ENCODE data around the gene FURIN.
"Not testable (repeated sequence)": the region's sequence is repeated elsewhere in the genome, so short reads cannot be mapped to it uniquely, and the experiment has no call there.

The FURIN gene

GRCh38 chr15:90866161-90866715 is 2.1 kb upstream of the FURIN start:
- Histone ChIP-seq H3K4me1 (ENCODE audit: control insufficient read depth, insufficient read depth, low read length) (no peaks in the 10 kb centered on the region), H3K27ac (ENCODE audit: low read depth, low read length) (no peak overlapping the region), H3K4me3 (ENCODE audit: low read length) (no peak overlapping the region)

GRCh38 chr15:90866800-90867199 is 1.6 kb upstream of the FURIN start:
- Histone ChIP-seq H3K27ac (ENCODE audit: low read depth, low read length) (no peak overlapping the region), H3K27me3 (ENCODE audit: control insufficient read depth, insufficient read depth, low read length) (no peaks in the 10 kb centered on the region), H3K36me3 (ENCODE audit: control insufficient read depth, insufficient read depth, low read length) (no peaks in the 10 kb centered on the region), H3K4me3 (ENCODE audit: low read length) (no peak overlapping the region), H3K9ac (ENCODE audit: low read length) (no peak overlapping the region), H3K4me1 (ENCODE audit: control insufficient read depth, insufficient read depth, low read length) (no peaks in the 10 kb centered on the region)

More at GRCh38 chr15:90866161-90866715, 2.1 kb upstream of the FURIN start:
- no peak overlapping the region for H3K9ac ChIP-seq (ENCODE audit: low read length)
- no peaks in the 10 kb centered on the region for H3K27me3 ChIP-seq (ENCODE audit: control insufficient read depth, insufficient read depth, low read length)
- no peaks in the 10 kb centered on the region for H3K36me3 ChIP-seq (ENCODE audit: control insufficient read depth, insufficient read depth, low read length)

- Histone ChIP-seq H3K27me3 (ENCODE audit: control insufficient read depth, insufficient read depth, low read length) (no peaks in the 10 kb centered on the region), H3K36me3 (ENCODE audit: control insufficient read depth, insufficient read depth, low read length) (no peaks in the 10 kb centered on the region), H3K4me3 (ENCODE audit: low read length) (no peak overlapping the region), H3K9ac (ENCODE audit: low read length) (no peak overlapping the region), H3K4me1 (ENCODE audit: control insufficient read depth, insufficient read depth, low read length) (peaks cover 11% of the 10 kb centered on the region), H3K27ac (ENCODE audit: low read depth, low read length) (no peak overlapping the region)
Measured at GRCh38 chr15:90869140-90869541, 753 bp downstream of the FURIN start.

GRCh38 chr15:90869601-90870353 is 1.4 kb downstream of the FURIN start:
- Histone ChIP-seq H3K9ac (ENCODE audit: low read length) (no peak overlapping the region), H3K4me1 (ENCODE audit: control insufficient read depth, insufficient read depth, low read length) (peaks cover 11% of the 10 kb centered on the region), H3K27ac (ENCODE audit: low read depth, low read length) (peak overlapping the region; percentile 7), H3K27me3 (ENCODE audit: control insufficient read depth, insufficient read depth, low read length) (no peaks in the 10 kb centered on the region), H3K36me3 (ENCODE audit: control insufficient read depth, insufficient read depth, low read length) (no peaks in the 10 kb centered on the region), H3K4me3 (ENCODE audit: low read length) (no peak overlapping the region)

GRCh38 chr15:90870354-90871138 is 2.2 kb downstream of the FURIN start:
- H3K4me3 ChIP-seq (ENCODE audit: low read length): peak overlapping the region; percentile 83
- peaks cover 11% of the 10 kb centered on the region for H3K4me1 ChIP-seq (ENCODE audit: control insufficient read depth, insufficient read depth, low read length)
- no peaks in the 10 kb centered on the region for H3K36me3 ChIP-seq (ENCODE audit: control insufficient read depth, insufficient read depth, low read length)
- peak overlapping the region; percentile 85 for H3K27ac ChIP-seq (ENCODE audit: low read depth, low read length)
- peak overlapping the region; percentile 66 for H3K9ac ChIP-seq (ENCODE audit: low read length)
- no peaks in the 10 kb centered on the region for H3K27me3 ChIP-seq (ENCODE audit: control insufficient read depth, insufficient read depth, low read length)

- H3K27ac ChIP-seq (ENCODE audit: low read depth, low read length): peak overlapping the region; percentile 85
- H3K9ac ChIP-seq (ENCODE audit: low read length): peak overlapping the region; percentile 66
- H3K4me3 ChIP-seq (ENCODE audit: low read length): peak overlapping the region; percentile 83
- peaks cover 4% of the 10 kb centered on the region for H3K36me3 ChIP-seq (ENCODE audit: control insufficient read depth, insufficient read depth, low read length)
- H3K4me1 ChIP-seq (ENCODE audit: control insufficient read depth, insufficient read depth, low read length): peaks cover 11% of the 10 kb centered on the region
- no peaks in the 10 kb centered on the region for H3K27me3 ChIP-seq (ENCODE audit: control insufficient read depth, insufficient read depth, low read length)
Measured at GRCh38 chr15:90871139-90871715, 2.8 kb downstream of the FURIN start.

GRCh38 chr15:90871716-90872485 is 3.5 kb downstream of the FURIN start:
- H3K27ac ChIP-seq (ENCODE audit: low read depth, low read length): peak overlapping the region; percentile 85
- peak overlapping the region; percentile 61 for H3K9ac ChIP-seq (ENCODE audit: low read length)
- peaks cover 11% of the 10 kb centered on the region for H3K4me1 ChIP-seq (ENCODE audit: control insufficient read depth, insufficient read depth, low read length)
- H3K36me3 ChIP-seq (ENCODE audit: control insufficient read depth, insufficient read depth, low read length): peaks cover 11% of the 10 kb centered on the region
- H3K4me3 ChIP-seq (ENCODE audit: low read length): peak overlapping the region; percentile 83
- no peaks in the 10 kb centered on the region for H3K27me3 ChIP-seq (ENCODE audit: control insufficient read depth, insufficient read depth, low read length)

- peaks cover 17% of the 10 kb centered on the region for H3K36me3 ChIP-seq (ENCODE audit: control insufficient read depth, insufficient read depth, low read length)
- peaks cover 11% of the 10 kb centered on the region for H3K4me1 ChIP-seq (ENCODE audit: control insufficient read depth, insufficient read depth, low read length)
- H3K27ac ChIP-seq (ENCODE audit: low read depth, low read length): peak overlapping the region; percentile 85
- peak overlapping the region; percentile 83 for H3K4me3 ChIP-seq (ENCODE audit: low read length)
- peak overlapping the region; percentile 61 for H3K9ac ChIP-seq (ENCODE audit: low read length)
- no peaks in the 10 kb centered on the region for H3K27me3 ChIP-seq (ENCODE audit: control insufficient read depth, insufficient read depth, low read length)
Measured at GRCh38 chr15:90872486-90873184, 4.2 kb downstream of the FURIN start.

GRCh38 chr15:90873488-90873997 is 5.2 kb downstream of the FURIN start:
- H3K4me1 ChIP-seq (ENCODE audit: control insufficient read depth, insufficient read depth, low read length): peaks cover 11% of the 10 kb centered on the region
- peaks cover 22% of the 10 kb centered on the region for H3K36me3 ChIP-seq (ENCODE audit: control insufficient read depth, insufficient read depth, low read length)
- H3K27me3 ChIP-seq (ENCODE audit: control insufficient read depth, insufficient read depth, low read length): no peaks in the 10 kb centered on the region
- no peak overlapping the region for H3K9ac ChIP-seq (ENCODE audit: low read length)
- H3K27ac ChIP-seq (ENCODE audit: low read depth, low read length): no peak overlapping the region
- no peak overlapping the region for H3K4me3 ChIP-seq (ENCODE audit: low read length)

GRCh38 chr15:90873998-90874605 is 5.7 kb downstream of the FURIN start:
- H3K4me1 ChIP-seq (ENCODE audit: control insufficient read depth, insufficient read depth, low read length): peaks cover 11% of the 10 kb centered on the region
- H3K4me3 ChIP-seq (ENCODE audit: low read length): no peak overlapping the region
- H3K36me3 ChIP-seq (ENCODE audit: control insufficient read depth, insufficient read depth, low read length): peaks cover 26% of the 10 kb centered on the region
- no peak overlapping the region for H3K27ac ChIP-seq (ENCODE audit: low read depth, low read length)
- no peak overlapping the region for H3K9ac ChIP-seq (ENCODE audit: low read length)
- H3K27me3 ChIP-seq (ENCODE audit: control insufficient read depth, insufficient read depth, low read length): no peaks in the 10 kb centered on the region

- Histone ChIP-seq H3K4me1 (ENCODE audit: control insufficient read depth, insufficient read depth, low read length) (peaks cover 11% of the 10 kb centered on the region), H3K36me3 (ENCODE audit: control insufficient read depth, insufficient read depth, low read length) (peaks cover 31% of the 10 kb centered on the region)
- not testable (repeated sequence) for H3K27me3 ChIP-seq (ENCODE audit: control insufficient read depth, insufficient read depth, low read length); H3K27ac ChIP-seq (ENCODE audit: low read depth, low read length); H3K9ac ChIP-seq (ENCODE audit: low read length); H3K4me3 ChIP-seq (ENCODE audit: low read length)
Measured at GRCh38 chr15:90874986-90875385, 6.6 kb downstream of the FURIN start.

Data from rectal smooth muscle tissue (tissue), 1 donor.